IMR-90 (cell line): ENCODE data around the gene MIER2. TPM values are rescaled to one million over a fixed set of nuclear protein-coding genes. Genes with fewer than 3 reads are reported as not detected.

Experiments used
- ATAC-seq: fragments of 200-7000 bp; cut with Tn5 transposase; 2 replicates; pipeline ENCODE4 v1.9.1; 2020; ENCODE audit warnings: low read depth, mild to moderate bottlenecking, moderate library complexity
- BruUV-seq: library from RNA; stranded (reverse); fragments of 400-500 nt; replicated peaks from 2 replicates; lab custom pipeline; 2021; lab: Mats Ljungman, UMichigan
- CTCF ChIA-PET: fragments of 300-600 bp; formaldehyde crosslinking; extraction: SDS; loops from one replicate; lab custom pipeline; 2021; ENCODE audit warnings: antibody characterized with exemption; lab: Yijun Ruan, JAX
- POLR2A ChIA-PET: fragments of 300-600 bp; sonication (Branson Sonifier 250); formaldehyde crosslinking; loops from one replicate; lab custom pipeline; 2022; ENCODE audit warnings: antibody characterized with exemption; ENCODE audit not compliant: unreplicated experiment; lab: Charles Lee
- DNase-seq: peaks from one replicate; pipeline ENCODE4 v3.0.0; 2013
- H2AFZ ChIP-seq: replicated peaks from 2 replicates; pipeline ENCODE3; 2013; ENCODE audit warnings: low read length, mild to moderate bottlenecking; ENCODE audit not compliant: poor library complexity
- H2AK5ac ChIP-seq: 2 replicates; pipeline ENCODE4 v1.6.1; 2013; ENCODE audit warnings: low read depth, low read length, inconsistent platforms
- H2AK9ac ChIP-seq: replicated peaks from 2 replicates; pipeline ENCODE3; 2013; ENCODE audit warnings: mild to moderate bottlenecking, low read depth, low read length, moderate library complexity; ENCODE audit not compliant: poor library complexity
- H2BK120ac ChIP-seq: 2 replicates; pipeline ENCODE4 v1.6.1; 2013; ENCODE audit warnings: low read depth, low read length, inconsistent platforms
- H2BK15ac ChIP-seq: 3 replicates; pipeline ENCODE4 v1.6.1; 2013; ENCODE audit warnings: low read depth, low read length, inconsistent platforms
- H2BK20ac ChIP-seq: 2 replicates; pipeline ENCODE4 v1.6.1; 2013; ENCODE audit warnings: low read depth, mild to moderate bottlenecking, inconsistent platforms, low read length, moderate library complexity
- H2BK5ac ChIP-seq: 2 replicates; pipeline ENCODE4 v1.6.1; 2013; ENCODE audit warnings: mild to moderate bottlenecking, low read depth, low read length, inconsistent platforms; ENCODE audit not compliant: poor library complexity, severe bottlenecking
- H3K14ac ChIP-seq: replicated peaks from 2 replicates; pipeline ENCODE4 v1.6.1; 2013; ENCODE audit warnings: low read depth, low read length, inconsistent platforms
- H3K18ac ChIP-seq: 2 replicates; pipeline ENCODE4 v1.6.1; 2013; ENCODE audit warnings: low read depth, low read length, control low read depth
- H3K23ac ChIP-seq: 2 replicates; pipeline ENCODE4 v1.6.1; 2013; ENCODE audit warnings: low read depth, low read length, inconsistent platforms
- H3K27ac ChIP-seq: 2 replicates; pipeline ENCODE4 v1.5.1; 2013; ENCODE audit warnings: mild to moderate bottlenecking, control low read depth, low read length; ENCODE audit not compliant: insufficient read depth
- H3K27me3 ChIP-seq: 2 replicates; pipeline ENCODE4 v1.6.1; 2013; ENCODE audit warnings: low read length; ENCODE audit not compliant: control insufficient read depth, insufficient read depth
- H3K36me3 ChIP-seq: 2 replicates; pipeline ENCODE4 v1.6.1; 2013; ENCODE audit warnings: low read length, mixed read lengths; ENCODE audit not compliant: control insufficient read depth, insufficient read depth
- H3K4ac ChIP-seq: 2 replicates; pipeline ENCODE4 v1.6.1; 2013; ENCODE audit warnings: low read depth, low read length, inconsistent platforms
- H3K4me1 ChIP-seq: 2 replicates; pipeline ENCODE4 v1.6.1; 2013; ENCODE audit warnings: low read length, mixed read lengths; ENCODE audit not compliant: control insufficient read depth, insufficient read depth
- H3K4me2 ChIP-seq: 2 replicates; pipeline ENCODE4 v1.6.1; 2013; ENCODE audit warnings: low read depth, mild to moderate bottlenecking, control low read depth, low read length, moderate library complexity
- H3K4me3 ChIP-seq: 2 replicates; pipeline ENCODE4 v1.5.1; 2013; ENCODE audit warnings: low read depth, mild to moderate bottlenecking, control low read depth, low read length, moderate library complexity; ENCODE audit not compliant: insufficient read depth
- H3K56ac ChIP-seq: 2 replicates; pipeline ENCODE4 v1.6.1; 2013; ENCODE audit warnings: low read length, inconsistent platforms; ENCODE audit not compliant: insufficient read depth; ENCODE audit errors: extremely low read depth
- H3K79me1 ChIP-seq, 2 experiments: 2 replicates each; pipeline ENCODE4 v1.6.1; 2013; ENCODE audit warnings: low read length in 2 of 2, inconsistent platforms in 1 of 2, low read depth in 1 of 2
- H3K9ac ChIP-seq: 2 replicates; pipeline ENCODE4 v1.6.1; 2013; ENCODE audit warnings: low read depth, low read length, control low read depth
- H3K9me1 ChIP-seq: 2 replicates; pipeline ENCODE4 v1.6.1; 2013; ENCODE audit warnings: low read length, inconsistent platforms; ENCODE audit not compliant: insufficient read depth
- H3K9me3 ChIP-seq: 2 replicates; pipeline ENCODE4 v1.6.1; 2013; ENCODE audit warnings: low read length; ENCODE audit not compliant: control insufficient read depth, insufficient read depth
- H4K20me1 ChIP-seq: 2 replicates; pipeline ENCODE4 v1.6.1; 2013; ENCODE audit warnings: low read length, inconsistent platforms; ENCODE audit not compliant: insufficient read depth
- H4K5ac ChIP-seq: 2 replicates; pipeline ENCODE4 v1.6.1; 2013; ENCODE audit warnings: mild to moderate bottlenecking, low read depth, low read length, control low read depth
- H4K8ac ChIP-seq, 2 experiments: 2 replicates each; pipeline ENCODE4 v1.6.1; 2013; ENCODE audit warnings: low read depth in 2 of 2, low read length in 2 of 2, control low read depth in 1 of 2, inconsistent platforms in 1 of 2
- H4K91ac ChIP-seq: 2 replicates; pipeline ENCODE4 v1.6.1; 2013; ENCODE audit warnings: low read depth, low read length, inconsistent platforms; ENCODE audit not compliant: insufficient read depth
- BHLHE40 ChIP-seq: fragments of 150-350 bp; IDR thresholded peaks from 2 replicates; pipeline ENCODE4 v1.6.1; 2016; ENCODE audit warnings: mild to moderate bottlenecking, low read depth, low read length
- CEBPB ChIP-seq: IDR thresholded peaks from 2 replicates; pipeline ENCODE4 v1.6.1; 2012; ENCODE audit warnings: low read depth, low read length, improper control_type of control experiment
- CHD1 ChIP-seq: IDR thresholded peaks from 2 replicates; pipeline ENCODE4 v1.6.1; 2012; ENCODE audit warnings: low read depth, low read length, improper control_type of control experiment
- MAZ ChIP-seq: IDR thresholded peaks from 2 replicates; pipeline ENCODE4 v1.6.1; 2012; ENCODE audit warnings: low read depth, mild to moderate bottlenecking, low read length, improper control_type of control experiment, moderate library complexity, borderline replicate concordance
- MXI1 ChIP-seq: IDR thresholded peaks from 2 replicates; pipeline ENCODE4 v1.6.1; 2012; ENCODE audit warnings: low read depth, mild to moderate bottlenecking, low read length, moderate library complexity, borderline replicate concordance
- NFE2L2 ChIP-seq: fragments of 150-350 bp; IDR thresholded peaks from 2 replicates; pipeline ENCODE4 v1.6.1; 2016; ENCODE audit warnings: low read depth, mild to moderate bottlenecking, low read length
- POLR2A ChIP-seq: IDR thresholded peaks from 2 replicates; pipeline ENCODE4 v1.6.1; 2012; ENCODE audit warnings: mild to moderate bottlenecking, low read depth, low read length
- RAD21 ChIP-seq: IDR thresholded peaks from 2 replicates; pipeline ENCODE4 v1.6.1; 2012; ENCODE audit warnings: low read length, improper control_type of control experiment
- RCOR1 ChIP-seq: IDR thresholded peaks from 2 replicates; pipeline ENCODE4 v1.6.1; 2012; ENCODE audit warnings: mild to moderate bottlenecking, low read length, improper control_type of control experiment; ENCODE audit not compliant: insufficient replicate concordance
- SMC3 ChIP-seq: fragments of 150-350 bp; IDR thresholded peaks from 2 replicates; pipeline ENCODE4 v1.6.1; 2016; ENCODE audit warnings: low read depth, mild to moderate bottlenecking, antibody characterized with exemption, low read length, moderate library complexity
- USF2 ChIP-seq: fragments of 150-350 bp; IDR thresholded peaks from 2 replicates; pipeline ENCODE4 v1.6.1; 2017; ENCODE audit warnings: mild to moderate bottlenecking, antibody characterized with exemption, low read length, low read depth
- WGBS, 2 experiments: methylation state at CpG; one replicate each; pipeline versions ENCODE4 v1.1.5 to v1.1.7; 2013; ENCODE audit warnings: missing lambda C conversion rate in 2 of 2; ENCODE audit not compliant: insufficient read length in 1 of 2; ENCODE audit errors: extremely low coverage in 2 of 2; 5-methylcytosine and 5-hydroxymethylcytosine counted together
- dilution Hi-C: fragments of 300-500 bp; cut with HindIII; formaldehyde crosslinking; loops from one replicate; pipeline ENCODE4 v1.14.3; 2018; ENCODE audit warnings: low sequenced_read_pairs; ENCODE audit not compliant: unreplicated experiment
- in situ Hi-C: fragments of 300-500 bp; cut with MboI; formaldehyde crosslinking; loops from 3 replicates; pipeline ENCODE4 v1.14.3; 2019; ENCODE audit warnings: low sequenced_read_pairs, inconsistent platforms, mixed read lengths
- intact Hi-C: fragments of 100-400 bp; cut with micrococcal nuclease; formaldehyde crosslinking; loops from 2 replicates; pipeline ENCODE4 v1.10.0; 2022
- polyA plus RNA-seq, 3 experiments: library from polyadenylated mRNA; depleted of rRNA; stranded (reverse); fragments of >200 nt; gene quantifications; 2 replicates each; pipeline ENCODE4 v1.2.3, GENCODE V29; 2012; ENCODE audit warnings: low replicate concordance in 1 of 3
- total RNA-seq: library from RNA; depleted of rRNA; stranded (reverse); fragments of >200 nt; gene quantifications from 2 replicates; pipeline ENCODE4 v1.2.3, GENCODE V29; 2012
- TF ChIP-seq, protein P1 (sequence below): fragments of 150-350 bp; IDR thresholded peaks from 2 replicates; pipeline ENCODE4 v1.6.1; 2016; ENCODE audit warnings: low read depth, mild to moderate bottlenecking, low read length, moderate library complexity, borderline replicate concordance

Gene MIER2
- total and polyA plus RNA-seq, 2 of the 4 experiments (the other 2 are of a cell fraction): 28.0 to 28.4 TPM

DNA sequence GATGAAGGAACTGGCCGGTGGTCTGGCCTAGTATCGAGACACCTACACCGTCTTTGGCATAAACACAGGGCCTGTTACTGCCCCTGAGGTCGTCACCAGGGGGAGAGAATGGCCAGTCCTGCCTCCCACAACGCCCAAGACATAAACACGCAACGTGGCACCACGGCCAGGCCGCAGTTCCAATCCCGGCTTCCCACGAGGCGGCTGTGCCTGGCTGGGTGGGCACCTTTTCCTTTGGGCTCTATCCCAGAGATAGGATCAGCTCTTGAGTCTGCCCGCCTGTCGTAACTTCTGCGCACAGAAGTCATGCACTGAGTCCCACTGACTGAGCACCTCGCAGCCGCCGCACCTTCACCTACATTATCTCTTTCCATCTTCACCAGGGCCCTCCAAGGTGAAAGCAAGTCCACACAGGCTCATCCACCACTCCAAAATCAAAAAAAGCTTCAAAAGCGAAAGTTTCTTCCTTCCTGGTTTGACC, 1.1 kb downstream of the MIER2 start:
- peaks cover 8% of the 10 kb centered on the region for H3K36me3 ChIP-seq
- H4K5ac ChIP-seq: peak overlapping the region; percentile 83
- H4K91ac ChIP-seq: peak overlapping the region; percentile 75
- H3K23ac ChIP-seq: peak overlapping the region; percentile 95
- dilution Hi-C loops: no loop called here
- in situ Hi-C loops: no loop called here
- H2AFZ ChIP-seq: peak overlapping the region; percentile 37
- peak overlapping the region; percentile 60 to 62; a peak in 2 of 4 replicates for H4K8ac ChIP-seq
- H3K14ac ChIP-seq: peak overlapping the region; percentile 97
- POLR2A ChIA-PET: no interaction called here
- no peaks in the 10 kb centered on the region for H3K27me3 ChIP-seq
- peak overlapping the region; percentile 83 for H3K9ac ChIP-seq
- peak overlapping the region; percentile 38; the same call in 1 of the 2 replicates for H3K18ac ChIP-seq
- 60% methylated on average over 13 of the region's 19 CpGs; no CpG with 5 or more reads in 1 of the 2 experiments for WGBS, 2 experiments
- H4K20me1 ChIP-seq: peaks cover 49% of the 10 kb centered on the region
- CTCF ChIA-PET: interaction anchor here (0.8 to 1.0 kb wide), 2 partner anchors 9 to 49 kb away, joined by 3 read pairs; no protein-coding TSS in a partner anchor
- H3K4me3 ChIP-seq: peak overlapping the region; percentile 83
- no peak overlapping the region for H2BK15ac ChIP-seq
- TF ChIP-seq USF2: no peak
- TF ChIP-seq CEBPB: no peak
- no peak for TF ChIP-seq CHD1
- no peak for TF ChIP-seq SMC3
- no peak for TF ChIP-seq RAD21
- no peak for TF ChIP-seq BHLHE40
- TF ChIP-seq NFE2L2: no peak
- no peak for TF ChIP-seq POLR2A
- no peak for TF ChIP-seq MAZ
- TF ChIP-seq, protein P1, sequence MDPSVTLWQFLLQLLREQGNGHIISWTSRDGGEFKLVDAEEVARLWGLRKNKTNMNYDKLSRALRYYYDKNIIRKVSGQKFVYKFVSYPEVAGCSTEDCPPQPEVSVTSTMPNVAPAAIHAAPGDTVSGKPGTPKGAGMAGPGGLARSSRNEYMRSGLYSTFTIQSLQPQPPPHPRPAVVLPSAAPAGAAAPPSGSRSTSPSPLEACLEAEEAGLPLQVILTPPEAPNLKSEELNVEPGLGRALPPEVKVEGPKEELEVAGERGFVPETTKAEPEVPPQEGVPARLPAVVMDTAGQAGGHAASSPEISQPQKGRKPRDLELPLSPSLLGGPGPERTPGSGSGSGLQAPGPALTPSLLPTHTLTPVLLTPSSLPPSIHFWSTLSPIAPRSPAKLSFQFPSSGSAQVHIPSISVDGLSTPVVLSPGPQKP: no peak
- TF ChIP-seq RCOR1: no peak
- TF ChIP-seq MXI1: no peak
- DNase-seq: no peak
- H2BK120ac ChIP-seq: peak overlapping the region; percentile 43; the same call in 1 of the 2 replicates
- peak overlapping the region; percentile 100 for H3K4me2 ChIP-seq
- peak overlapping the region; percentile 68 for H3K27ac ChIP-seq
- ATAC-seq: no peak
- H2BK20ac ChIP-seq: no peak overlapping the region
- H3K56ac ChIP-seq: peak overlapping the region; percentile 47; the same call in 1 of the 2 replicates
- no TSS peak for BruUV-seq
- peak overlapping the region; percentile 71 for H2BK5ac ChIP-seq
- peaks cover 20 to 49% of the 10 kb centered on the region in 2 experiments for H3K79me1 ChIP-seq
- intact Hi-C loops: loop anchor here (10.0 kb wide), 1 partner anchor 141 kb away; no protein-coding TSS in a partner anchor
- no peaks in the 10 kb centered on the region; the same call in 1 of the 2 replicates for H3K9me3 ChIP-seq
- H2AK5ac ChIP-seq: peak overlapping the region; percentile 89
- H2AK9ac ChIP-seq: peak overlapping the region; percentile 80
- peaks cover 20% of the 10 kb centered on the region for H3K9me1 ChIP-seq
- peak overlapping the region; percentile 63 for H3K4ac ChIP-seq
- peaks cover 18% of the 10 kb centered on the region for H3K4me1 ChIP-seq
